Measurements from ENCODE around the gene GABARAPL1. TPM values are rescaled to one million over a fixed set of nuclear protein-coding genes. Genes with fewer than 3 reads are reported as not detected.
"Not testable (repeated sequence)": the region's sequence is repeated elsewhere in the genome, so short reads cannot be mapped to it uniquely, and the experiment has no call there.

Gene GABARAPL1
- total RNA-seq, 3 donors from 2014 or later = 146 to 182 (median 155) TPM

- Histone ChIP-seq H3K27me3 (no peaks in the 10 kb centered on the region), H3K4me1 (peaks cover 0 to 9% of the 10 kb centered on the region in 2 donors), H3K36me3 (no peaks in the 10 kb centered on the region), H3K4me3 (no peak overlapping the region), H3K9me3 (no peaks in the 10 kb centered on the region), H3K27ac (no peak overlapping the region)
- TF ChIP-seq CTCF (IDR thresholded peaks at IDR 0.05) = no peak
- no peak for TF ChIP-seq POLR2AphosphoS5 (IDR thresholded peaks at IDR 0.05)
- no peak for TF ChIP-seq POLR2A (IDR thresholded peaks at IDR 0.05)
- DNase-seq (ENCODE audit: low spot score in 2 of 2) = no peak
- intact Hi-C loops (cut with DNase I; ENCODE audit: low total_unique reads) = no loop called here
Observed at GRCh38 chr12:10223208-10223607, 10.5 kb downstream of the GABARAPL1 start.

GRCh38 chr12:10225426-10225825, 12.7 kb downstream of the GABARAPL1 start:
- H3K27ac ChIP-seq; intact Hi-C loops (cut with DNase I; ENCODE audit: low total_unique reads); H3K27me3 ChIP-seq; H3K4me3 ChIP-seq; H3K9me3 ChIP-seq; H3K4me1 ChIP-seq; H3K36me3 ChIP-seq; DNase-seq (ENCODE audit: low spot score in 2 of 2): not testable (repeated sequence)

DNA sequence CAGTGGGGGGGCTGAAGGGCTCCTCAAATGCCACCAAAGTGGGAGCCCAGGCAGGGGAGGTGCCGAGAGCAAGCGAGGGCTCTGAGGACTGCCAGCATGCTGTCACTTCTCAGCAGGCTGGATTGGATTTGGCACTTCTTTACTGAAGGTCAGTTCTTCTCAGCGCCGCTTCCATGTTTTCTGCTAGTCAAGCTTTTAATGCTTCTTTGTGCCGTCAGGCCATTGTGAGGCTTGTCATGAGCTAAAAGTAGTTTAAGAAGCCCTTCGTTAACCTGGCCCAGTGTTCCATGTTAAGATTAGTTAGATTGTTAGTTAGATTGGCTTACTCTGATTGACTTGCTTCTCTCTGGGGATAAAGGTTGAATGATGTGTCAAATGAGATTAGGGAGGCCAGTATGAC, 13.4 kb downstream of the GABARAPL1 start:
- Histone ChIP-seq H3K36me3 (no peaks in the 10 kb centered on the region), H3K27ac (no peak overlapping the region), H3K4me1 (peaks cover 0 to 3% of the 10 kb centered on the region in 2 donors), H3K9me3 (no peaks in the 10 kb centered on the region), H3K4me3 (no peak overlapping the region), H3K27me3 (no peaks in the 10 kb centered on the region)
- TF ChIP-seq POLR2AphosphoS5 (IDR thresholded peaks at IDR 0.05) = no peak
- TF ChIP-seq CTCF (IDR thresholded peaks at IDR 0.05) = no peak
- no peak for TF ChIP-seq POLR2A (IDR thresholded peaks at IDR 0.05)
- no peak for DNase-seq (ENCODE audit: low spot score in 2 of 2)
- intact Hi-C loops (cut with DNase I; ENCODE audit: low total_unique reads) = no loop called here

DNA sequence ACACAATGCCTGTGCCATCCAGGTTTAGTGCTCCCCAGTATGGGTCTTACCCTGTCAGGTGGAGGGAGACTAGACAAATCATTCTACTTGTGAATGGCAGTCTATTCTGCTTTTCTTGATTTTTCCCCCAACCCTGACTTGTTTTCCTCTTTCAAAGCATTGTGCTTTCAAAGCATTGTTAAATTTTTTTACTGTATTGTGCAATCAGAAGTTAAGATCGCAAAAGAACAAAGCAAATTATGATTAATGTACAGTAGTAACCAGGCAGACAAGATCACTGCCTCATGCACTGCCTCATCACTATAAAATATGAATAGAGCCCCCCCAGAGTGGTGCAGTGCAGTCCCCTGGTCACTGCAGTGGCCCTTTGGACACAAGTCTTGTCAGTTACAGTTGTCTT, 14.1 kb downstream of the GABARAPL1 start:
- Histone ChIP-seq H3K4me1 (no peaks in the 10 kb centered on the region), H3K27ac (no peak overlapping the region), H3K9me3 (no peaks in the 10 kb centered on the region), H3K36me3 (no peaks in the 10 kb centered on the region), H3K4me3 (no peak overlapping the region), H3K27me3 (no peaks in the 10 kb centered on the region)
- no peak for TF ChIP-seq CTCF (IDR thresholded peaks at IDR 0.05)
- TF ChIP-seq POLR2A (IDR thresholded peaks at IDR 0.05) = no peak
- TF ChIP-seq POLR2AphosphoS5 (IDR thresholded peaks at IDR 0.05) = no peak
- no peak for DNase-seq (ENCODE audit: low spot score in 2 of 2)
- intact Hi-C loops (cut with DNase I; ENCODE audit: low total_unique reads) = no loop called here

GRCh38 chr12:10227648-10228047, 15.0 kb downstream of the GABARAPL1 start:
- TF ChIP-seq POLR2A (IDR thresholded peaks at IDR 0.05) = no peak
- TF ChIP-seq CTCF (IDR thresholded peaks at IDR 0.05) = no peak
- TF ChIP-seq POLR2AphosphoS5 (IDR thresholded peaks at IDR 0.05) = no peak
- Histone ChIP-seq H3K9me3 (no peaks in the 10 kb centered on the region), H3K27me3 (no peaks in the 10 kb centered on the region), H3K27ac (no peak overlapping the region), H3K4me1 (no peaks in the 10 kb centered on the region), H3K4me3 (no peak overlapping the region), H3K36me3 (no peaks in the 10 kb centered on the region)
- DNase-seq (ENCODE audit: low spot score in 2 of 2) = no peak
- intact Hi-C loops (cut with DNase I; ENCODE audit: low total_unique reads) = no loop called here

DNA sequence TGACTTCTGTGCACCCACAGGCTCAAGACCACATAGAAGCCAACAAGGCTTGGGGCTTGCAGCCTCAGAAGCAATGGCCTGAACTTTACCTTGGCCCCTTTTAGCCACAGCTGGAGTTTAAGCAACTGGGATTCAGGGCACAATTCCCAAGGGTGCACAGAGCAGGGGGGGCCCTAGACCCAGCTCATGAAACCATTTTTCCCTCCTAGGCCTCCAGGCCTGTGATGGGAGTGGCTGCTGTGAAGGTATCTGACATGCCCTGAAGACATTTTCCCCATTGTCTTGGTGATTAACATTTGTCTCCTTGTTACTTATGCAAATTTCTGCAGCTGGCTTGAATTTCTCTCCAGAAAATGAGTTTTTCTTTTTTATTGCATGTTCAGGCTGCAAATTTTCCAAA, 21.9 kb downstream of the GABARAPL1 start:
- intact Hi-C loops (cut with DNase I; ENCODE audit: low total_unique reads) = no loop called here
- no peak for TF ChIP-seq POLR2AphosphoS5 (IDR thresholded peaks at IDR 0.05)
- no peak for TF ChIP-seq POLR2A (IDR thresholded peaks at IDR 0.05)
- TF ChIP-seq CTCF (IDR thresholded peaks at IDR 0.05) = no peak
- Histone ChIP-seq H3K4me1 (no peaks in the 10 kb centered on the region), H3K4me3 (no peak overlapping the region), H3K27me3 (no peaks in the 10 kb centered on the region), H3K36me3 (no peaks in the 10 kb centered on the region), H3K27ac (no peak overlapping the region), H3K9me3 (peaks cover 6 to 8% of the 10 kb centered on the region in 2 donors)
- no peak for DNase-seq (ENCODE audit: low spot score in 2 of 2)
